ENCODE results near the gene NINJ2. TPM values are rescaled to one million over a fixed set of nuclear protein-coding genes. Genes with fewer than 3 reads are reported as not detected.

Gene NINJ2
- polyA plus RNA-seq, 1 donor from 2014 or later = not detected

- no peak for TF ChIP-seq RAD21 (conservative IDR thresholded peaks at IDR 0.05)
Measured at GRCh38 chr12:544142-544541, 119.1 kb downstream of the NINJ2 start (continued).

- no peak for TF ChIP-seq TAF1 (IDR thresholded peaks at IDR 0.05; ENCODE audit: low read depth)
- TF ChIP-seq EP300 (conservative IDR thresholded peaks at IDR 0.05; ENCODE audit: poor library complexity, severe bottlenecking) = no peak
- no peak for TF ChIP-seq POLR2AphosphoS5 (IDR thresholded peaks at IDR 0.05)
- no peaks in the 10 kb centered on the region for H3K9me3 ChIP-seq (ENCODE audit: low read length)
- no peak overlapping the region for H2AFZ ChIP-seq (ENCODE audit: low read depth, low read length)
- no peaks in the 10 kb centered on the region for H3K27me3 ChIP-seq (ENCODE audit: insufficient read depth, low read depth, low read length)
- no peaks in the 10 kb centered on the region for H3F3A ChIP-seq (ENCODE audit: insufficient read depth, low read length, poor library complexity, severe bottlenecking)
- no peaks in the 10 kb centered on the region for H4K20me1 ChIP-seq (ENCODE audit: insufficient read depth)
- H3K36me3 ChIP-seq (ENCODE audit: insufficient read depth, low read length) = no peaks in the 10 kb centered on the region
- H3K4me3 ChIP-seq (ENCODE audit: low read length) = no peak overlapping the region
- H3K79me2 ChIP-seq (replicated peaks; ENCODE audit: insufficient read depth, low read length) = no peaks in the 10 kb centered on the region
- H3K9ac ChIP-seq (ENCODE audit: low read length) = no peak overlapping the region
- no peak overlapping the region for H3K27ac ChIP-seq (ENCODE audit: low read length)
- no peak overlapping the region for H3K4me2 ChIP-seq (ENCODE audit: low read length)
- H3K9me2 ChIP-seq (ENCODE audit: insufficient read depth, low read length) = no peaks in the 10 kb centered on the region
Measured at GRCh38 chr12:543114-543451, 120.2 kb downstream of the NINJ2 start.

- no peak overlapping the region for H2AFZ ChIP-seq (ENCODE audit: low read depth, low read length)
- H3K79me2 ChIP-seq (replicated peaks; ENCODE audit: insufficient read depth, low read length) = no peaks in the 10 kb centered on the region
- H3K9me2 ChIP-seq (ENCODE audit: insufficient read depth, low read length) = no peaks in the 10 kb centered on the region
- H3K9ac ChIP-seq (ENCODE audit: low read length) = no peak overlapping the region
- no peak overlapping the region for H3K4me2 ChIP-seq (ENCODE audit: low read length)
- TF ChIP-seq RAD21 (conservative IDR thresholded peaks at IDR 0.05) (no peak), REST (IDR thresholded peaks at IDR 0.05; ENCODE audit: borderline replicate concordance) (no peak), SMC3 (conservative IDR thresholded peaks at IDR 0.05; ENCODE audit: poor library complexity) (no peak), POLR2AphosphoS5 (IDR thresholded peaks at IDR 0.05) (no peak), EZH2 (IDR thresholded peaks at IDR 0.05; ENCODE audit: borderline replicate concordance, insufficient read depth, low read length, poor library complexity, severe bottlenecking) (no peak), EP300 (conservative IDR thresholded peaks at IDR 0.05; ENCODE audit: poor library complexity, severe bottlenecking) (no peak), MXI1 (conservative IDR thresholded peaks at IDR 0.05; ENCODE audit: poor library complexity, severe bottlenecking) (no peak), TAF1 (IDR thresholded peaks at IDR 0.05; ENCODE audit: low read depth) (no peak), CTCF (IDR thresholded peaks at IDR 0.05; ENCODE audit: poor library complexity, severe bottlenecking) (no peak)
- no peaks in the 10 kb centered on the region for H3K9me3 ChIP-seq (ENCODE audit: low read length)
- no peak overlapping the region for H3K4me3 ChIP-seq (ENCODE audit: low read length)
- no peaks in the 10 kb centered on the region for H3K27me3 ChIP-seq (ENCODE audit: insufficient read depth, low read depth, low read length)
- H3K36me3 ChIP-seq (ENCODE audit: insufficient read depth, low read length) = no peaks in the 10 kb centered on the region
- H3F3A ChIP-seq (ENCODE audit: insufficient read depth, low read length, poor library complexity, severe bottlenecking) = no peaks in the 10 kb centered on the region
- H4K20me1 ChIP-seq (ENCODE audit: insufficient read depth) = no peaks in the 10 kb centered on the region
- no peak overlapping the region for H3K27ac ChIP-seq (ENCODE audit: low read length)
Measured at GRCh38 chr12:542395-543113, 120.7 kb downstream of the NINJ2 start.
